ENCODE measurements around the gene OLFM1.
"Not testable (repeated sequence)": the region's sequence is repeated elsewhere in the genome, so short reads cannot be mapped to it uniquely, and the experiment has no call there.

The OLFM1 gene

GRCh38 chr9:135135929-135136315 is 48.5 kb downstream of the OLFM1 start:
- DNase-seq, result no peak

GRCh38 chr9:135136481-135136880 is 49.0 kb downstream of the OLFM1 start:
- DNase-seq, result no peak

GRCh38 chr9:135136991-135137832 is 49.7 kb downstream of the OLFM1 start:
- no peak for DNase-seq

DNA sequence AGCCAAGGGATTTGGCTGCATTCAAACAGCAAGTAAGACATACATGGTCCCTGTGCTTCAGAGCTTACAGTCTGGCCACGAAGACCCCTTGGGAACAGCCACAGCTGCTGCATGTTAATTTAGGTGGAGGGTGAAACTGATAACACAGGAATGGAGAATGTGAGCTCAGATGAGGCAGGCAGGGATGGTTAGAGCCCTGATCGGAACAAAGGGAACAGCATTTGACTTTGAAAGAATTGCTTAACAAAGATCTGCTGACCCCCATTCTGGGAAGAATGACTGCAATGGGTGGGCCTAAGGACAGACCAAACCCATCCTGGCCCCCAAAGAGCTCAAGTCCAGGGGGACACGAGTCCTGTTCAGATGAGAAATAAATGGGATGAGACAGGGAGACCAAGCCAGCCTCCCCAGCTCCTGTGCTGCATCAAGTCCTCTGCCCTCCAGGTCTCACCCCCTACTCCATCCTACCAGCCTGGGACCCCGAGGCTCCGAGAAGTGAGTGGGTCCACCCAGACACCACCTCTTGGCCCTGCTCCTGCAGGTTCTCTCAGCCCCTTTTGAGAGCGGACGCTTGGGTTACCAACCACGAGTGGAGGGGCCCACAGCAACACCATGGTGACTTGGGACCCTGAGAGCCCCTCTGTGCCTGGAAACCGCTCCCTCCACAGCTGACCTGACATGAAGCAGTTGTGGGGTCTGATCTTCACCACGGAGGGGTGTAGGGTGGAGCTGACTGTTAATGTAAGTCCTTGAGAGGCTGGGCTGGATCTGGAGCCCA is 50.8 kb downstream of the OLFM1 start:
- no peak for DNase-seq

GRCh38 chr9:135139366-135139959 is 52.0 kb downstream of the OLFM1 start:
- no peak for DNase-seq

DNA sequence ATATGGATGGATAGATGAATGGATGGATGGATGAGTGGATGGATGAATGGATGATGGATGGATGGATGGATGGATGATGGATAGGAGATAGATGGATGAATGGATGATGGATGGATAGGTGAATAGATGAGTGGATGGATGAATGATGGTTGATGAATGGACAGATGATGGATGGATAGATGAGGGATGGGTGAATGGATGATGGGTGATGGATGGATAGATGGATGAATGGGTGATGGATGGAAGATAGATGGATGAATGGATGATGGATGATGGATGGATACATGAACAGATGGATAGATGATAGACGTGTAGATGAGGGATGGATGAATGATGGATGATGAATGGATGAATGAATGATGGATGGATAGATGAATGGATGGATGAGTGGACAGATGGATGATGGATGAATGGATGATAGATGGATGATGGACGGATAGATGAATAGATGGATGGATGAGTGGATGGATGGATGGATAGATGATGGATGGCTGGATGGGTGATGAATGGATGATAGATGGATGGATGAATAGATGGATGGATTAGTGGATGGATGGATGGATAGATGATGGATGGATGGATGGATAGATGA is 53.8 kb downstream of the OLFM1 start:
- DNase-seq, result no peak

DNA sequence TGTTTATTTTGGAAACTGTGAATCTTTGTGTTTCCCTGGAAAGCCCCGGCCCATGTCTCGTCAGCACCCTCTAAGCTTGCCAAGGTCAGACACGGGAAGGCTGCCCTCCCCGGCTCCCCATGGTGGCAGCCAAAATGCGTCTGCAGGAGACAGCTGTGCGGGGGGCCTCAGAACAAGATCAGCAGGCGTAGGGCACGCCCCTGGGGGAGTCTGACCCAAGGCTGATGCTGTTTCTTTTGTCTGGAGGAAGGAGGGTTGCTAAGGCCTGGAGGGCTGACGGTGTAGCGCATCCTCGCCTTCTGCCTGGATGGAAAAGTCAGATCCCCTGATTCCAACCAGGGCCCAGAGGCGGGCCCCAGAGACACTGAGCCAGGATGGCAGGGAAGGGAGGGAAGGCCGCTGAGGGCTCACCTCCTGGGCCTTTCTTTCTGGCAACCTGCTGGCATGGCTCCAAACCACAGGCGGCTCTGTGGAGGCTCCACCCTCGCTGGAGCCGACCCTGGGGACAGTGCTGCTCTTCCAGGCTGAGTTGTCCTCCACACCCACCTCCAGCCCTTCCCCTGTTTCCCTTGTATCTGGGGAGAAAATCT is 57.2 kb downstream of the OLFM1 start:
- no peak for DNase-seq

DNA sequence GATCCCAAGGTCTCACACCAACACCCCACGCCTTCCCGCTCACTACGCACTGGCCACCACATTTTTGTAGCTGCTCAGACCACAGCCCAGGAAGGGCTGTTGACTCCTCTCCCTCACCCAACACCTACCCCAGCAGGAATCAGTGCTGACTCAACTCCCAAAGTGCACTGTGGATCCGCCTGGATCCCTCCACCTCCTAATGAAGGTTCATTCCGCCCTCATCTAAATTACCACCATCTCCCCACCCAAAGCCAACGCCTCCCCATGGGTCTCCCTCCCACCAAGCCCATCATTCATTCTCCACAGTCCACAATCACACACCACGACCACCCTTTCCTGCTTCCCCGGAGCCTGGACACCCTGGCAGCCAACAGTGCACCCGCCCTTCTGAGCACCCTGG is 57.8 kb downstream of the OLFM1 start:
- no peak for DNase-seq

DNA sequence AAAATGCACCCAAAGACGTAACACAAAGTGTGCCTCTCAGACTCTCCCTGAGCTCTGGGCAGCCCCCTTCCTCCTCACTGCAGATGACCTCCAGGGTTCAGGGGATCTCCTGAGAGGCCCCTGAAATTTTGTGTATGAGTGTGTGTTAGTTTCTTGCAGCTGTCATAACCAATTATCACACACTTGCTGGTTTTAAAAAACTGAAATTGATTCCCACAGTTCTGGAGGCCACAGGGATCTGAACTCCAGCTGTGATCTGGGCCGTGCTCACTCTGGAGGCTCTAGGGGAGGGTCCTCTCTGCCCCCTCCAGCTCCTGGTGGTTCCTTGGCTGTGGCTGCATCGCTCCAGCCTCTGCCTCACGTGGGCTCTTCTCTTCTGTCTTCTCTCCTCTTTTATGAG is 58.8 kb downstream of the OLFM1 start:
- no peak for DNase-seq

DNA sequence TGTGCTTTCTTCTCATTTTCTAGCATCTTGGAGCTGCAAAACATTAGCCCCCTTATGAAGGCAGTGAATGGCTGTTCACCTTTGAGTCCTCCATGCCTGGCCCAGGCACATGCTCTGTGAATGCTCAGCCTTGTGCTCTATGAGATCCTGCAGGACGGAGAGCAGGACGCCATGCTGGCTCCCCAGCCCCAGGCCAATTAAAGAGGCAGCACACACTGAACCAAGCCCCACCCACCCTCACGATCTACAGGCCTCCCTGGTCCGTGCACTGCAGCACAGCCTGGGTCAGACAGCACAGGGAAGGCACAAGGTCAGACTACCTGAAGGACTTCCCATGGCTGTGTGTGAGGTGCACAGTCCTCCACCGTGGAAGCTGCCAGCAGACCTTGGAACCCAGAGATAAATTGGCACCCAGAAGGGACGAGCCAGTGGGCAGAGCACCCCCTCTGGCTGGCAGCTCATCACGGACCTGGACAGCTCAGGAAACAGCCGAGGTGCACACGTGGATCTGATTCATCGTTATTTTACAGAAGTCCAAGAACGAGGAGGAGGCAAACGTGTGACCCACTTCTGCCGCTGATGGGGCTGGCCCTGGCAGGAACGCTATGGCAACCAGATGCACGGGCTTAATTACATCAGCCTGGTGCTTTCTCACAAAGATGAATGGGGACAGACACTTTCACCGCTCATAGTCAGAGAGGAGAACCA is 59.5 kb downstream of the OLFM1 start:
- DNase-seq, result no peak

DNA sequence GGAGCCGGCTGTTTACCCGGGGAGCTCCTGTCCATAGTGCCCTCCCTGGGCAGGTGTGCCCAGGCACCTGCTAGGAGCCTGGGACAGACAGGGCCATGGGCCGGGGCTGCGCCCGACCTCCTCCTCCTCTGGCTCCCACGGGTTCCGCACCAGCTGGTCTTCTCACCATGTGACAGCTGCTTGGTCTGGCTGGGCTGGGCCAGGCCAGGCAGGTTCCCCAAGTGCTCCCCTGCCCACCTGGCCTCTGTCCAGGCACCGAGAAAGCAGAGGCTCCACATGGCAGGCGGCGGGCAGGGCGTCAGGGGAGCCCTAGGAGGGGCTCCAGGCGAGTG is 60.0 kb downstream of the OLFM1 start:
- DNase-seq, result no peak

DNA sequence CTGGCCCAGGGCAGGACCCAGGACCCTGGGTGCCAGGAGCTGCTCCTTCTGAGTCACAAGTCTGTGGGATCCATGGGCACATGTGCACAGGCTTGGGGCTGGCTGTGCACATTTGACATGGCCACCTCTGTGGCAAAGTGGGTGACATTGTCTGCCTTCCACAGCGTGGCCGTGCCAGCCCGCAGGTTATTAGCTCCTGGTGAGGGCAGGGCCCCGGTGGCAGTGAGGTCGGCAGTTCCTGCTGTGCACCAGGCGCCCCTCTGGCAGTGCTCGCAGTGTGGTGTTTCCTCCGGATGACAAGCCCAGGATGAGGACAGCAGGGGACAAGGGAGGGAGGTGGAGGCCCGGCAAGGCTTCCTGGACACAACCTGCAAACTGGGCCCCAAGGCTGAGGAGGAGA is 60.5 kb downstream of the OLFM1 start:
- no peak for DNase-seq

DNA sequence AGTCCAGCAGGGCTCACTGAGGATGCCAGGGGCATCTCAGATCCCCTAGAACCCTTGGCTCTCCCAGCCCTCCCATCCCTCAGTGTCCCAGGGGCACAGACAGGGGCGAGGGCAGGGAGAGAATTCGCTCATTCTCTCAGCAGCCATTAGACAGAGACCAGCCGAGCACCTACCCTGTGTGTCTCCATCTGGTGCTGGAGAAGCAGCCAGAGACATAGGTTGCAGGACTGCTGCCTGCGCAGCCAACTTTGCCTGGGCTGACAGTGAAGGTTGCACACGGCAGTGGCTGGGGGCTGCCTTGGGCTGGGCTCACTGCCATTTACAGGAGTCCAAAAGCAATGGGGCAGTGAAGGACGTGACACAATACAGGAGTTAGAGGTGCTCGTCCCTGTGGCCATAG is 60.9 kb downstream of the OLFM1 start:
- no peak for DNase-seq

DNA sequence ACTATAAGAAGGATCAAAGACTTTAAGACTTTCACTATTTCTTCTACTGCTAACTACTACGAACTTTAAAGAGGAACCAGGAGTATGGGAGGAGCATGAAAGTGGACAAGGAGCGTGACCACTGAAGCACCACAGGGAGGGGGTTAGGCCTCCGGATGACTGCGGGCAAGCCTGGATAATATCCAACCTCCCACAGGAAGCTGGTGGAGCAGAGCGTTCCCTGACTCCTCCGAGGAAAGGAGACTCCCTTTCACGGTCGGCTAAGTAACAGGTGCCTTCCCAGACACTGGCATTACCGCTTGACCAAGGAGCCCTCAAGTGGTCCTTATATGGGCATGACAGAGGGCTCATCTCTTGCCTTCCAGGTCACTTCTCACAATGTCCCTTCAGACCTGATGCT is 62.4 kb downstream of the OLFM1 start:
- DNase-seq, result not testable (repeated sequence)

DNA sequence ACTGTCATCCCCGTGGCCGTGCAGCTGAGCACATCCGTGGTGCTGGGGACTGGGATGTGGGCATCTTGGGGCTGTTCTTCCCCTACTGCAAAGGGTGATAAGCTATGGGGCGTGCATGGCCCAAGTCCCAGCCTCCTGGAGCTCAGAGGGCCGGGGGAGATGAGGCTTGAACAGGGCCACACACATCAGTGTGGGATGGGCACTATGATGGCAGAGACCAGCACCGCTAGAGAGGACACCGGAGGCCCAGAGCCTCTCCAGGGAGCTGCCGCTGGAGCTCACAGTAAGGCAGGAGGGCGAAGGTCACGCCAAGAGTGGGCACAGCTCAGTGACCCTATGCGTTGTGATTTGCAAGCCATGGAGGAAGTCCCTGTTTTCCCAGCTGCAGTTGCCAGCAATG is 63.5 kb downstream of the OLFM1 start:
- DNase-seq, result no peak

- no peak for DNase-seq
Observed at GRCh38 chr9:135151757-135152613, 64.5 kb downstream of the OLFM1 start.

DNA sequence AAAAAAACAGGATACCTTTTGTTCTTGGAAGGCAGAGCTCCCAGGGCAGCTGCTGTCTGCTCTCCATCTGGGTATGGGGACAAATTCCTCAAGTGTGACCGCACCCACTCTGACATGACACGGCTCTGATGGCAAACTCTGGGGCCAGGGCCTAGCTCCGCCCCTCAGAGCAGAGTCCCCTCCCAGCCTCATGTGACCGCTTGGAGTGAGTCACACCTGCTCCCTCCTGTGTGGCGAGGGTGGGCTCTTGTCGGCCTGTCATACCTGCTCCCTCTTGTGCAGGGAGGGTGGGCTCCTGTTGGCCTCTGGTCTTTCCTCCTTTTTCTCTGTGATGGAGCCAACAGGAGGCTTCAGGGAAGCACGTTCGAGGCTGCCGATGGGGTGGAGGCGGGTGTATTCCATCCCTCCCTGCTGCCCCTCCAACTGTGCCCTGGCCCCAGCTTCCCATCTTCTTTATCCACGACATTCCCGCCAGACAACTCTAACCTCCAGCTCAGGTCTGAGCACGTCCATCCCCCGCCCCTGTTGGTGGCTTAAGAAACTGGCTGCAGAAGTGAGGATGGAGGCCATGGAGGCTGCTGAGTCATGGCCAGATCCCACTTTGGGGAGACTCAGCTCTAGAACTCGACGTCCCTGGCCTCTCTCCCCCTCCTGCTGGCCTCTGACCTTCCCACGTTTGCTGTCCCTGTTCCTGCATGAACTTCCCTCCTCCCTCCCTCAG is 65.3 kb downstream of the OLFM1 start:
- no peak for DNase-seq

- DNase-seq, result no peak
Observed at GRCh38 chr9:135154050-135154615, 66.7 kb downstream of the OLFM1 start.

DNA sequence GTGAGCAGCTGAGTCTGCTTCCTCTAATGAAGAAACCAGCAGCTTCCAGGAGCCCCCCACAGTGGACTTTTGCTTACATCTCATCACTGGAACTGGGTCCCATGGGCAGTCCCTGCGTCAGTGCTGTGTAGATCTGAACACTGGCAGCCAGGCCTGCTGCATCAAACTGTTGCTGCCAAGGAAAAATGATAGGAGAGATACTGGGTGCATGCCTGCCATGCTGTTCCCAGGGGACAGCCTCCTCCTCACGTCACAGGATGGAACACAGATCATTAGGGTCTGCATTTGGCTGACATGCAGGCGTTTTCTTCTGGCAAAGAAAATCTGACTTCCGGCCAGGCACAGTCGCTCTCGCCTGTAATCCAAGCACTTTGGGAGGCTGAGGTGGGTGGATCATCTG is 67.9 kb downstream of the OLFM1 start:
- DNase-seq, result no peak
